H1 (cell line): Measurements from ENCODE around the gene TSPAN9. TPM values are rescaled to one million over a fixed set of nuclear protein-coding genes. Genes with fewer than 3 reads are reported as not detected.

Experiments
- CTCF ChIA-PET: fragments of 300-600 bp; sonication (Branson Sonifier 250); formaldehyde crosslinking; loops from one replicate; lab custom pipeline; 2021; ENCODE audit not compliant: partially characterized antibody; lab: Charles Lee
- POLR2A ChIA-PET: fragments of 300-600 bp; sonication (Branson Sonifier 250); formaldehyde crosslinking; loops from one replicate; lab custom pipeline; 2021; ENCODE audit warnings: inconsistent platforms; ENCODE audit not compliant: partially characterized antibody; lab: Charles Lee
- DNase-seq, 2 experiments: peaks; one replicate each; pipeline versions ENCODE4 v3.0.0 to v3.0.0-alpha.2; 2010 to 2022; ENCODE audit warnings: low spot score in 2 of 2, low read depth in 1 of 2, mixed read lengths in 1 of 2
- FAIRE-seq: peaks from 2 replicates; lab custom pipeline; 2011; peaks lifted over from hg19 to GRCh38; lab: Jason Lieb, UNC
- H2AFZ ChIP-seq: 2 replicates; pipeline ENCODE4 v1.8.1; 2012; ENCODE audit warnings: low read length, inconsistent platforms
- H2AK5ac ChIP-seq: 2 replicates; pipeline ENCODE4 v1.6.1; 2013; ENCODE audit warnings: low read depth, low read length
- H2BK120ac ChIP-seq: replicated peaks from 2 replicates; pipeline ENCODE3; 2013; ENCODE audit warnings: low read depth, low read length, inconsistent platforms
- H2BK12ac ChIP-seq: 2 replicates; pipeline ENCODE4 v1.6.1; 2013; ENCODE audit warnings: low read depth, low read length
- H2BK15ac ChIP-seq: 2 replicates; pipeline ENCODE4 v1.6.1; 2013; ENCODE audit warnings: low read length
- H2BK20ac ChIP-seq: 2 replicates; pipeline ENCODE4 v1.6.1; 2013; ENCODE audit warnings: low read length
- H2BK5ac ChIP-seq: 2 replicates; pipeline ENCODE4 v1.6.1; 2013; ENCODE audit warnings: low read depth, low read length
- H3K14ac ChIP-seq: 2 replicates; pipeline ENCODE4 v1.6.1; 2013; ENCODE audit warnings: inconsistent platforms; ENCODE audit not compliant: insufficient read length
- H3K18ac ChIP-seq: 2 replicates; pipeline ENCODE4 v1.6.1; 2013; ENCODE audit warnings: low read length; ENCODE audit errors: extremely low read depth
- H3K23ac ChIP-seq: 2 replicates; pipeline ENCODE4 v1.6.1; 2013; ENCODE audit warnings: inconsistent platforms; ENCODE audit not compliant: insufficient read length
- H3K23me2 ChIP-seq: 2 replicates; pipeline ENCODE4 v1.6.1; 2013; ENCODE audit warnings: low read depth, low read length
- H3K27ac ChIP-seq: 2 replicates; pipeline ENCODE4 v1.6.1; 2011; ENCODE audit warnings: low read depth, low read length, inconsistent platforms
- H3K27me3 ChIP-seq, 4 experiments: replicated peaks in 1 of 4; 1 replicate in 1 of 4; 2 replicates in 3 of 4; pipeline versions ENCODE4 v1.6.1 to v1.8.1; 2011 to 2013; ENCODE audit warnings: low read length in 3 of 4, mild to moderate bottlenecking in 3 of 4, inconsistent platforms in 2 of 4, mixed read lengths in 2 of 4, moderate library complexity in 1 of 4; ENCODE audit not compliant: control insufficient read depth in 3 of 4, insufficient read depth in 3 of 4; ENCODE audit errors: extremely low read depth in 1 of 4
- H3K36me3 ChIP-seq, 4 experiments: 2 replicates each; pipeline versions ENCODE4 v1.6.1 to v1.8.1; 2011 to 2013; ENCODE audit warnings: mild to moderate bottlenecking in 4 of 4, low read length in 3 of 4, moderate library complexity in 2 of 4, control low read depth in 1 of 4, inconsistent platforms in 1 of 4; ENCODE audit not compliant: insufficient read depth in 4 of 4, control insufficient read depth in 2 of 4
- H3K4ac ChIP-seq: replicated peaks from 2 replicates; pipeline ENCODE3; 2013; ENCODE audit warnings: low read length, low read depth, mixed read lengths, inconsistent platforms; ENCODE audit not compliant: insufficient read length
- H3K4me1 ChIP-seq, 4 experiments: replicated peaks in 1 of 4; 1 replicate in 1 of 4; 2 replicates in 3 of 4; pipeline versions ENCODE4 v1.6.1 to v1.8.1; 2011 to 2013; ENCODE audit warnings: low read length in 3 of 4, inconsistent platforms in 2 of 4, mixed read lengths in 1 of 4; ENCODE audit not compliant: insufficient read depth in 4 of 4, control insufficient read depth in 3 of 4
- H3K4me2 ChIP-seq, 2 experiments: 2 replicates each; pipeline versions ENCODE4 v1.6.1 to v1.8.1; 2011 to 2013; ENCODE audit warnings: low read depth in 2 of 2, low read length in 2 of 2, control low read depth in 1 of 2, inconsistent platforms in 1 of 2, mild to moderate bottlenecking in 1 of 2; ENCODE audit not compliant: insufficient read depth in 1 of 2
- H3K4me3 ChIP-seq, 4 experiments: fragments of 200-600, 300-600 bp in 1 of 4; sonication (generic), shearing (Covaris generic), sonication (Bioruptor Twin) in 1 of 4; 2 replicates each; pipeline versions ENCODE4 v1.5.1 to v1.8.1; 2011 to 2016; ENCODE audit warnings: low read length in 4 of 4, low read depth in 3 of 4, control low read depth in 2 of 4, inconsistent platforms in 2 of 4, mild to moderate bottlenecking in 2 of 4, mixed read lengths in 1 of 4, moderate library complexity in 1 of 4; ENCODE audit not compliant: insufficient read depth in 2 of 4; ENCODE audit errors: extremely low read depth in 1 of 4
- H3K56ac ChIP-seq: replicated peaks from 2 replicates; pipeline ENCODE3; 2013; ENCODE audit warnings: low read depth, mild to moderate bottlenecking, mixed read lengths, low read length, inconsistent platforms; ENCODE audit not compliant: insufficient read length
- H3K79me1 ChIP-seq: 2 replicates; pipeline ENCODE4 v1.6.1; 2013; ENCODE audit warnings: low read depth, low read length, control low read depth
- H3K79me2 ChIP-seq, 2 experiments: 2 replicates each; pipeline versions ENCODE4 v1.6.1 to v1.8.1; 2012 to 2013; ENCODE audit warnings: low read length in 2 of 2, mild to moderate bottlenecking in 2 of 2, inconsistent platforms in 1 of 2; ENCODE audit not compliant: insufficient read depth in 2 of 2, control insufficient read depth in 1 of 2
- H3K9ac ChIP-seq, 4 experiments: replicated peaks in 1 of 4; 1 replicate in 1 of 4; 2 replicates in 3 of 4; pipeline versions ENCODE4 v1.6.1 to v1.8.1; 2011 to 2013; ENCODE audit warnings: low read depth in 3 of 4, low read length in 3 of 4, control low read depth in 2 of 4, mild to moderate bottlenecking in 2 of 4, moderate library complexity in 2 of 4, inconsistent platforms in 1 of 4; ENCODE audit errors: extremely low read depth in 1 of 4
- H3K9me3 ChIP-seq, 2 experiments: 2 replicates each; pipeline versions ENCODE4 v1.6.1 to v1.8.1; 2012 to 2013; ENCODE audit warnings: mild to moderate bottlenecking in 2 of 2, moderate library complexity in 2 of 2, control low read depth in 1 of 2, inconsistent platforms in 1 of 2, low read depth in 1 of 2, low read length in 1 of 2, mixed read lengths in 1 of 2; ENCODE audit not compliant: insufficient read depth in 2 of 2
- H4K20me1 ChIP-seq, 2 experiments: replicated peaks in 1 of 2; 2 replicates each; pipeline versions ENCODE3 to v1.8.1; 2011 to 2013; ENCODE audit warnings: inconsistent platforms in 2 of 2, low read length in 2 of 2, mild to moderate bottlenecking in 1 of 2; ENCODE audit not compliant: insufficient read depth in 2 of 2, control insufficient read depth in 1 of 2
- H4K5ac ChIP-seq: 2 replicates; pipeline ENCODE4 v1.6.1; 2013; ENCODE audit warnings: low read length, low read depth, mixed read lengths, inconsistent platforms; ENCODE audit not compliant: insufficient read length
- H4K8ac ChIP-seq: 2 replicates; pipeline ENCODE4 v1.8.0; 2013; ENCODE audit warnings: mild to moderate bottlenecking, moderate library complexity, low read length, inconsistent platforms; ENCODE audit not compliant: insufficient read depth; ENCODE audit errors: extremely low read depth
- H4K91ac ChIP-seq: replicated peaks from 2 replicates; pipeline ENCODE3; 2013; ENCODE audit warnings: low read length, mixed read lengths, inconsistent platforms; ENCODE audit not compliant: insufficient read length
- CBX5 ChIP-seq: fragments of 300-800, 300-1000 bp; sonication (generic); IDR thresholded peaks from 2 replicates; pipeline ENCODE4 v1.7.1; 2016; ENCODE audit warnings: antibody characterized with exemption, low read length, low read depth
- CEBPB ChIP-seq: IDR thresholded peaks from 2 replicates; pipeline ENCODE4 v1.6.1; 2012; ENCODE audit warnings: low read depth, low read length
- CHD1 ChIP-seq: IDR thresholded peaks from 2 replicates; pipeline ENCODE4 v1.6.1; 2012; ENCODE audit warnings: low read depth, low read length, improper control_type of control experiment
- CREB1 ChIP-seq: IDR thresholded peaks from 2 replicates; pipeline ENCODE4 v1.6.1; 2012; ENCODE audit warnings: inconsistent platforms
- CTBP2 ChIP-seq: IDR thresholded peaks from 2 replicates; pipeline ENCODE4 v1.7.0; 2011; ENCODE audit warnings: borderline replicate concordance, mild to moderate bottlenecking, moderate library complexity, mixed read lengths, low read length; ENCODE audit not compliant: insufficient read depth, insufficient read length
- EP300 ChIP-seq, 2 experiments: IDR thresholded peaks; 1 replicate in 1 of 2; 2 replicates in 1 of 2; pipeline ENCODE4 v1.6.1; 2011 to 2012; ENCODE audit warnings: low read depth in 2 of 2, low read length in 2 of 2, mild to moderate bottlenecking in 2 of 2, borderline replicate concordance in 1 of 2, inconsistent platforms in 1 of 2, moderate library complexity in 1 of 2
- EZH2 ChIP-seq: fragments of 200-600 bp; sonication (generic); IDR thresholded peaks from 2 replicates; pipeline ENCODE4 v1.7.1; 2012; ENCODE audit warnings: low read depth, mild to moderate bottlenecking, moderate library complexity, low read length, inconsistent platforms; ENCODE audit not compliant: severe bottlenecking
- JUND ChIP-seq: IDR thresholded peaks from 2 replicates; pipeline ENCODE4 v1.6.1; 2011; ENCODE audit warnings: mild to moderate bottlenecking, improper control_type of control experiment, low read length
- KDM1A ChIP-seq: fragments of 200-600, 300-600 bp; sonication (generic); IDR thresholded peaks from 2 replicates; pipeline ENCODE4 v1.7.1; 2016; ENCODE audit warnings: mild to moderate bottlenecking, low read length, borderline replicate concordance
- NRF1 ChIP-seq: IDR thresholded peaks from 2 replicates; pipeline ENCODE4 v1.6.1; 2011; ENCODE audit warnings: mild to moderate bottlenecking, low read depth, low read length, improper control_type of control experiment
- RAD21 ChIP-seq, 2 experiments: IDR thresholded peaks in 1 of 2; conservative IDR thresholded peaks in 1 of 2; 2 replicates each; pipeline ENCODE4 v1.6.1; 2011; ENCODE audit warnings: low read depth in 2 of 2, low read length in 2 of 2, improper control_type of control experiment in 1 of 2, inconsistent platforms in 1 of 2, mild to moderate bottlenecking in 1 of 2, moderate library complexity in 1 of 2
- SAP30 ChIP-seq: fragments of 300-600 bp; sonication (generic); IDR thresholded peaks from 2 replicates; pipeline ENCODE4 v1.7.1; 2012; ENCODE audit warnings: low read length, moderate library complexity, mild to moderate bottlenecking, inconsistent platforms; ENCODE audit not compliant: insufficient read depth, insufficient replicate concordance
- TAF7 ChIP-seq: optimal IDR thresholded peaks from 2 replicates; pipeline ENCODE3; 2011; ENCODE audit warnings: low read depth, mild to moderate bottlenecking, inconsistent platforms, low read length, moderate library complexity, borderline replicate concordance
- WGBS, 2 experiments: shearing (Covaris generic) in 1 of 2; methylation state at CpG; one replicate each; pipeline versions ENCODE4 v1.1.6 to v1.1.7; 2013 to 2015; ENCODE audit warnings: low lambda C conversion rate in 2 of 2, mixed read lengths in 2 of 2, inconsistent platforms in 1 of 2, low coverage in 1 of 2, missing lambda C conversion rate in 1 of 2; ENCODE audit not compliant: insufficient replicate concordance in 2 of 2, insufficient coverage in 1 of 2, insufficient read length in 1 of 2; ENCODE audit errors: extremely low coverage in 1 of 2, missing lambda C conversion rate in 1 of 2; 5-methylcytosine and 5-hydroxymethylcytosine counted together
- polyA plus RNA-seq, 7 experiments: library from polyadenylated mRNA; depleted of rRNA in 3 of 7; stranded (reverse) in 5 of 7; unstranded in 2 of 7; fragments of >200 nt in 5 of 7; fragments of 200-250 nt in 2 of 7; gene quantifications; 1 replicate in 5 of 7; 2 replicates in 1 of 7; 4 replicates in 1 of 7; pipeline versions ENCODE4 v1.2.1 to v1.2.3, GENCODE V29; 2011 to 2013; ENCODE audit warnings: missing spikeins in 2 of 7, mixed read lengths in 2 of 7
- total RNA-seq: library from RNA; stranded (reverse); fragmentation: NEBNext Ultra II Directional; extraction: Animal tissue kit (Norgen Biotek cat#: 25700); gene quantifications from 2 replicates; pipeline ENCODE4 v1.2.1, GENCODE V29; 2021

Gene TSPAN9
- total and polyA plus RNA-seq, 2 of the 8 experiments (the other 6 are each of a cell fraction or from before 2014, with no cell fraction given) = 11.5 to 29.1 TPM

- H3K14ac ChIP-seq = no peak overlapping the region
- no peak overlapping the region for H2BK120ac ChIP-seq
- no peaks in the 10 kb centered on the region for H3K79me1 ChIP-seq
- H4K91ac ChIP-seq = no peak overlapping the region
- H2BK12ac ChIP-seq = no peak overlapping the region
- H3K4me3 ChIP-seq = no peak overlapping the region
- POLR2A ChIA-PET = interaction anchor here (1.0 to 1.2 kb wide), 2 partner anchors 18 to 81 kb away, joined by 3 read pairs; no protein-coding TSS in a partner anchor
- no peak overlapping the region for H3K23ac ChIP-seq
- H3K79me2 ChIP-seq = no peaks in the 10 kb centered on the region
- H2BK20ac ChIP-seq = no peak overlapping the region
- H3K4me1 ChIP-seq = peaks cover 0 to 5% (median 2%) of the 10 kb centered on the region in 4 experiments; a peak in 4 of 7 replicates
- DNase-seq (no peak), FAIRE-seq (no peak)
- no peak overlapping the region for H3K18ac ChIP-seq
- H3K4ac ChIP-seq = no peak overlapping the region
- H2BK15ac ChIP-seq = no peak overlapping the region
- no peak overlapping the region for H3K4me2 ChIP-seq
- no peaks in the 10 kb centered on the region for H3K27me3 ChIP-seq
- no peak overlapping the region for H3K27ac ChIP-seq
- H3K36me3 ChIP-seq = peaks cover 1 to 21% (median 12%) of the 10 kb centered on the region in 4 experiments; a peak in 7 of 8 replicates
- no peak overlapping the region for H3K56ac ChIP-seq
- H2BK5ac ChIP-seq = 0 out of 2 replicates have a peak overlapping the region, but pooled peaks have one; percentile 21
- no peak overlapping the region for H2AFZ ChIP-seq
- CTCF ChIA-PET = interaction anchor here (0.6 kb wide), 1 partner anchor 199 kb away, joined by 3 read pairs; no protein-coding TSS in a partner anchor
- no peak overlapping the region for H4K8ac ChIP-seq
- no peaks in the 10 kb centered on the region for H3K23me2 ChIP-seq
- 80% methylated on average over 8 of the region's 8 CpGs; no CpG with 5 or more reads in 1 of the 2 experiments for WGBS, 2 experiments
- H3K9ac ChIP-seq = no peak overlapping the region
- no peak overlapping the region for H2AK5ac ChIP-seq
- H4K20me1 ChIP-seq = peaks cover 0 to 10% of the 10 kb centered on the region in 2 experiments
- H4K5ac ChIP-seq = no peak overlapping the region
- no peaks in the 10 kb centered on the region for H3K9me3 ChIP-seq
- TF ChIP-seq EP300 (IDR thresholded peaks at IDR 0.05; ENCODE audit: borderline replicate concordance in 1 of 2, low read depth in 2 of 2, low read length in 2 of 2) = no peak
- no peak for TF ChIP-seq SAP30
- no peak for TF ChIP-seq TAF7
- no peak for TF ChIP-seq CTBP2
- no peak for TF ChIP-seq CREB1
- TF ChIP-seq RAD21 (IDR thresholded peaks at IDR 0.05 in 1 of 2, conservative IDR thresholded peaks at IDR 0.05 in 1 of 2; ENCODE audit: low read depth in 2 of 2, low read length in 2 of 2) = no peak
- TF ChIP-seq NRF1 = no peak
- no peak for TF ChIP-seq KDM1A
- no peak for TF ChIP-seq CEBPB
- TF ChIP-seq JUND = no peak
- TF ChIP-seq CHD1 = no peak
- no peak for TF ChIP-seq CBX5
- no peak for TF ChIP-seq EZH2
Measured at GRCh38 chr12:3044141-3044630, 33.0 kb upstream of the TSPAN9 start.
